ENCODE data around the gene SMG1.
A peak's percentile ranks its signal among the peaks of the same experiment; 100 is the strongest.
"Not testable (repeated sequence)": the region's sequence is repeated elsewhere in the genome, so short reads cannot be mapped to it uniquely, and the experiment has no call there.

Gene SMG1

GRCh38 chr16:18932243-18932987 is 6.2 kb upstream of the SMG1 start:
- no peak for DNase-seq

- no peak for DNase-seq
Measured at GRCh38 chr16:18931756-18932155, 5.5 kb upstream of the SMG1 start.

GRCh38 chr16:18930095-18930494 is 3.9 kb upstream of the SMG1 start:
- DNase-seq = not testable (repeated sequence)

GRCh38 chr16:18928073-18928472 is 1.9 kb upstream of the SMG1 start:
- not testable (repeated sequence) for DNase-seq

- peak; percentile 68 for DNase-seq
Measured at GRCh38 chr16:18925215-18925985, 808 bp downstream of the SMG1 start.

- DNase-seq = not testable (repeated sequence)
Measured at GRCh38 chr16:18923935-18924334, 2.3 kb downstream of the SMG1 start.

- not testable (repeated sequence) for DNase-seq
Measured at GRCh38 chr16:18923124-18923523, 3.1 kb downstream of the SMG1 start.

GRCh38 chr16:18909585-18909984 is 16.6 kb downstream of the SMG1 start:
- not testable (repeated sequence) for DNase-seq

GRCh38 chr16:18908716-18909115 is 17.5 kb downstream of the SMG1 start:
- not testable (repeated sequence) for DNase-seq

- not testable (repeated sequence) for DNase-seq
Measured at GRCh38 chr16:18902778-18903177, 23.4 kb downstream of the SMG1 start.

- not testable (repeated sequence) for DNase-seq
Measured at GRCh38 chr16:18902044-18902443, 24.2 kb downstream of the SMG1 start.

- not testable (repeated sequence) for DNase-seq
Measured at GRCh38 chr16:18901194-18901593, 25.0 kb downstream of the SMG1 start.

GRCh38 chr16:18884456-18884855 is 41.8 kb downstream of the SMG1 start:
- DNase-seq = not testable (repeated sequence)

GRCh38 chr16:18877734-18878133 is 48.5 kb downstream of the SMG1 start:
- not testable (repeated sequence) for DNase-seq

- not testable (repeated sequence) for DNase-seq
Measured at GRCh38 chr16:18877259-18877658, 48.9 kb downstream of the SMG1 start.

GRCh38 chr16:18876301-18876700 is 49.9 kb downstream of the SMG1 start:
- DNase-seq = not testable (repeated sequence)

GRCh38 chr16:18869043-18869771 is 57.0 kb downstream of the SMG1 start:
- not testable (repeated sequence) for DNase-seq

- DNase-seq = not testable (repeated sequence)
Measured at GRCh38 chr16:18866277-18866823, 59.9 kb downstream of the SMG1 start.

GRCh38 chr16:18862891-18863290 is 63.3 kb downstream of the SMG1 start:
- DNase-seq = not testable (repeated sequence)

GRCh38 chr16:18855196-18855595 is 71.0 kb downstream of the SMG1 start:
- DNase-seq = no peak

- DNase-seq = no peak
Measured at GRCh38 chr16:18853694-18854093, 72.5 kb downstream of the SMG1 start.

- no peak for DNase-seq
Measured at GRCh38 chr16:18852647-18853046, 73.6 kb downstream of the SMG1 start.

- DNase-seq = no peak
Measured at GRCh38 chr16:18846416-18846815, 79.8 kb downstream of the SMG1 start.

Measured in activated CD4-positive, alpha-beta T cell treated with anti-CD3 and anti-CD28 coated beads for 48 hours (primary cell).